SK-N-SH treated with all-trans-retinoic acid at 6 μM for 48 hours (cell line): Measurements from ENCODE around the gene ALPP.

Experiments used
- ATAC-seq: fragments of 200-7000 bp; cut with Tn5 transposase; 3 replicates; pipeline ENCODE4 v1.9.1; 2020; ENCODE audit warnings: mild to moderate bottlenecking, moderate library complexity
- ARNTL ChIP-seq: fragments of 450-650 bp; formaldehyde crosslinking; IDR thresholded peaks from 2 replicates; pipeline ENCODE4 v1.5.0; 2020; ENCODE audit warnings: low read depth, mild to moderate bottlenecking, moderate library complexity, borderline replicate concordance
- CREB5 ChIP-seq: fragments of 250-450 bp; sonication (Bioruptor Pico); IDR thresholded peaks from 2 replicates; pipeline ENCODE4 v1.5.1; 2020; ENCODE audit warnings: low read depth, mild to moderate bottlenecking, moderate library complexity
- CSDC2 ChIP-seq: fragments of 250-450 bp; sonication (Bioruptor Pico); IDR thresholded peaks from 2 replicates; pipeline ENCODE4 v1.5.0; 2020; ENCODE audit warnings: mild to moderate bottlenecking, moderate library complexity
- CSRNP3 ChIP-seq: fragments of 250-450 bp; sonication (Bioruptor Pico); IDR thresholded peaks from 2 replicates; pipeline ENCODE4 v1.5.1; 2021; ENCODE audit warnings: mild to moderate bottlenecking, moderate library complexity
- GLIS3 ChIP-seq: fragments of 250-450 bp; sonication (Bioruptor Pico); IDR thresholded peaks from 2 replicates; pipeline ENCODE4 v1.5.0; 2020; ENCODE audit warnings: mild to moderate bottlenecking, moderate library complexity
- OSR1 ChIP-seq: fragments of 250-450 bp; sonication (Bioruptor Pico); IDR thresholded peaks from 2 replicates; pipeline ENCODE4 v1.8.0; 2022; ENCODE audit warnings: moderate library complexity, mild to moderate bottlenecking, inconsistent platforms
- PATZ1 ChIP-seq: fragments of 250-450 bp; sonication (Bioruptor Pico); IDR thresholded peaks from 2 replicates; pipeline ENCODE4 v1.8.0; 2020; ENCODE audit warnings: mild to moderate bottlenecking, moderate library complexity, borderline replicate concordance
- TCF4 ChIP-seq: fragments of 250-450 bp; sonication (Bioruptor Pico); IDR thresholded peaks from 2 replicates; pipeline ENCODE4 v1.8.0; 2021; ENCODE audit warnings: mild to moderate bottlenecking, moderate library complexity, borderline replicate concordance
- TOX ChIP-seq: fragments of 250-450 bp; sonication (Bioruptor Pico); IDR thresholded peaks from 2 replicates; pipeline ENCODE4 v1.8.0; 2021; ENCODE audit warnings: mild to moderate bottlenecking, moderate library complexity, borderline replicate concordance
- TSHZ2 ChIP-seq: fragments of 250-450 bp; sonication (Bioruptor Pico); IDR thresholded peaks from 2 replicates; pipeline ENCODE4 v1.5.0; 2020; ENCODE audit warnings: mild to moderate bottlenecking, moderate library complexity
- ZFP3 ChIP-seq: fragments of 250-450 bp; sonication (Bioruptor Pico); IDR thresholded peaks from 2 replicates; pipeline ENCODE4 v1.5.0; 2020; ENCODE audit warnings: mild to moderate bottlenecking, moderate library complexity
- ZFP30 ChIP-seq: fragments of 450-650 bp; formaldehyde crosslinking; IDR thresholded peaks from 2 replicates; pipeline ENCODE4 v1.5.0; 2022; ENCODE audit warnings: mild to moderate bottlenecking, moderate library complexity

Gene ALPP

GRCh38 chr2:232375164-232375563 lies 3.4 kb upstream of the ALPP start (continued):
- TF ChIP-seq TSHZ2 (CRISPR knock-in tag) = no peak
- TF ChIP-seq PATZ1 (CRISPR knock-in tag) = no peak
- TF ChIP-seq CSDC2 (CRISPR knock-in tag) = no peak
- no peak for TF ChIP-seq OSR1

- no peak for ATAC-seq
- TF ChIP-seq ZFP30 (CRISPR knock-in tag) = no peak
These were observed 2.3 kb upstream of the ALPP start for GRCh38 chr2:232376260-232376659.

GRCh38 chr2:232376713-232377112 lies 1.8 kb upstream of the ALPP start:
- no peak for ATAC-seq
- TF ChIP-seq ZFP3 (CRISPR knock-in tag) (no peak), ARNTL (no peak), CSRNP3 (CRISPR knock-in tag) (no peak), TOX (CRISPR knock-in tag) (no peak), CREB5 (CRISPR knock-in tag) (no peak), TSHZ2 (CRISPR knock-in tag) (no peak), TCF4 (CRISPR knock-in tag) (no peak)

GRCh38 chr2:232377319-232377718 lies 1.2 kb upstream of the ALPP start:
- TF ChIP-seq OSR1 (no peak), GLIS3 (CRISPR knock-in tag) (no peak), CREB5 (CRISPR knock-in tag) (no peak), TSHZ2 (CRISPR knock-in tag) (no peak), PATZ1 (CRISPR knock-in tag) (no peak)
- ATAC-seq = no peak
